IPS-18a (cell line): Measurements from ENCODE around the gene TMEM218.

Experiments
- H3K27ac ChIP-seq: one replicate; pipeline ENCODE4 v1.5.1; 2013; ENCODE audit warnings: low read length
- H3K27me3 ChIP-seq: one replicate; pipeline ENCODE4 v1.6.1; 2013; ENCODE audit warnings: mild to moderate bottlenecking, low read length; ENCODE audit not compliant: control insufficient read depth, insufficient read depth
- H3K36me3 ChIP-seq: one replicate; pipeline ENCODE4 v1.6.1; 2013; ENCODE audit warnings: low read depth, low read length; ENCODE audit not compliant: control insufficient read depth
- H3K4me1 ChIP-seq: one replicate; pipeline ENCODE4 v1.6.1; 2013; ENCODE audit warnings: low read depth, low read length; ENCODE audit not compliant: control insufficient read depth
- H3K4me3 ChIP-seq: one replicate; pipeline ENCODE4 v1.5.1; 2013; ENCODE audit warnings: low read length
- H3K9ac ChIP-seq: one replicate; pipeline ENCODE4 v1.6.1; 2013; ENCODE audit warnings: mild to moderate bottlenecking, low read length, moderate library complexity
- H3K9me3 ChIP-seq: one replicate; pipeline ENCODE4 v1.6.1; 2013; ENCODE audit warnings: low read depth, low read length; ENCODE audit not compliant: control insufficient read depth

TMEM218 gene

DNA sequence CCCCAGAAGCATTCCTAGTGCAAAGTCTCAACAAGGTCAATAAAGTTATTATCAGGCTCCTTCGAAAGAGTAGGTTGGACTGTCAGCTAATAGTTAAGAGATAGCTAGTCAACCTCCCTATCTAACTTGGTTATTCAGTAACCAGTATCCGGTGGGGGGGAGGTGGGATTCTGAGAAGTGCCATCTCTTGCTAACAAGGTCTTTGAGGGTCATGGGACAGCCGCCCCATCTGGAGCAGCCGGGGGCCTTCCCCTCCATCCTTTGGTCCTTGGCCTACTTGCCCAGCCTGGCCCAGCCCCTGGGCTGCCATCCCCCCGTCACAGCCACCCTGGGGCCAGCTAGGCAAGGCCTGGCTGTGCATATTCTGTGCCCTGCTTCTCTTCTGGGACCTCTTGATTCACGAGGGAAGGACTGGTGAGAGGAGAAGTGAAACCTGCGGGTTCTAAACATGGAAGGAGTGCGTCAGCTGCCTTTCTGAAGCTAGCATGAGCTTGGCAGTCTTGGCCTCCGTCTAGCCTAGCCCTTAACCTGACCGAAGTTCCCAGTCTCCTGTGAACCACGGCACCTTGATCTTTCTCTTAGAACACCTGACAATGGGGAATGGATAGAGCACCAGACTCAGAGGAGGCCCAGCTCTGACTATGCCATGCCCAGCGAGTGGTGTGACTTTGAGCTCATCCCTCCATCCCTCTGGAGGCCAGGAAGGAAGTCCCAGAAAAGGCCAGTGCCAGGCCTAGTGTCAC is 39.0 kb downstream of the TMEM218 start:
- no peak overlapping the region for H3K4me3 ChIP-seq

DNA sequence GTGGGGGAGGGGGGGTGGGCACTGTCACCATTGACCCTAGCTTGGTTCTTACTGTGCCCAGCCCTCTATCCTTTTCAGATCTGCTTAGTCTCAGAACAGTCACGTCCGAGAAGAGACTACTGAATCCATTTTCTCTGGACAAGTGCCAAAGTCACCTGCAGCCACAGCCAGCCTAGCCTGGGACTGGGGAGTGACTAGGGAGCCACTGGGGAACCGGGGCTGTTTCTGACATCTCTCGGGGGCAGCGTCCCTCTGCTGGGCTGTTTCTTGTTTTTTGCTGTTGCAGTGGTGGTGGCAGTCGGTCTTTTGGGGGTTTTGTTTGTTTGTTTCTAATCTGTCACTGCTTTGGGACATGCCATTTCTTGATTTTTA is 39.6 kb downstream of the TMEM218 start:
- H3K27me3 ChIP-seq: no peaks in the 10 kb centered on the region
- no peak overlapping the region for H3K4me3 ChIP-seq
- no peak overlapping the region for H3K27ac ChIP-seq
- H3K9ac ChIP-seq: no peak overlapping the region
- H3K4me1 ChIP-seq: peaks cover 13% of the 10 kb centered on the region
- H3K36me3 ChIP-seq: no peaks in the 10 kb centered on the region
- no peaks in the 10 kb centered on the region for H3K9me3 ChIP-seq

More for the DNA sequence above, 39.0 kb downstream of the TMEM218 start:
- Histone ChIP-seq H3K9ac (no peak overlapping the region), H3K27me3 (no peaks in the 10 kb centered on the region), H3K36me3 (no peaks in the 10 kb centered on the region), H3K27ac (no peak overlapping the region), H3K9me3 (no peaks in the 10 kb centered on the region), H3K4me1 (peaks cover 13% of the 10 kb centered on the region)

DNA sequence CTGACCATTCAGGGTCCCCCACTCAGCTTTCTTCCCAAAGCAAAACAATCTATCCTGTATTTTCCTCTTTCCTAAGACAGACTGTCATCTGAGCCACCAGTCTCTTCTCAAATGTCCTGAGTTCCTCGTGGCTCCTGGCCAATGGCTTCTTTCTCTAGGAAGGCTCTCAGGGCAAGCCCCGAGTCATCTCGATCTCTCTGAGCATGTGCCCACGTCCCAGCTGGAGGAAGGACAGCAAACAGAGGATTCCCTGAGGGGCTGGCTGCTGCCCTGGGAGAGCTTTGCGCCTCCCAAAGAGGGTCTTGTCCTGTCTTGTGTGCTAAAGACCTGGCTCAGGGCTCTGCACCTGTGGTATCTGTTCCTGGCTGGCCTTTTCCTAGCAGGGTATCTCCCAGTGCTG is 40.0 kb downstream of the TMEM218 start:
- H3K27me3 ChIP-seq: no peaks in the 10 kb centered on the region
- no peak overlapping the region for H3K9ac ChIP-seq
- H3K27ac ChIP-seq: no peak overlapping the region
- H3K4me3 ChIP-seq: no peak overlapping the region
- peaks cover 13% of the 10 kb centered on the region for H3K4me1 ChIP-seq
- no peaks in the 10 kb centered on the region for H3K9me3 ChIP-seq
- H3K36me3 ChIP-seq: no peaks in the 10 kb centered on the region

DNA sequence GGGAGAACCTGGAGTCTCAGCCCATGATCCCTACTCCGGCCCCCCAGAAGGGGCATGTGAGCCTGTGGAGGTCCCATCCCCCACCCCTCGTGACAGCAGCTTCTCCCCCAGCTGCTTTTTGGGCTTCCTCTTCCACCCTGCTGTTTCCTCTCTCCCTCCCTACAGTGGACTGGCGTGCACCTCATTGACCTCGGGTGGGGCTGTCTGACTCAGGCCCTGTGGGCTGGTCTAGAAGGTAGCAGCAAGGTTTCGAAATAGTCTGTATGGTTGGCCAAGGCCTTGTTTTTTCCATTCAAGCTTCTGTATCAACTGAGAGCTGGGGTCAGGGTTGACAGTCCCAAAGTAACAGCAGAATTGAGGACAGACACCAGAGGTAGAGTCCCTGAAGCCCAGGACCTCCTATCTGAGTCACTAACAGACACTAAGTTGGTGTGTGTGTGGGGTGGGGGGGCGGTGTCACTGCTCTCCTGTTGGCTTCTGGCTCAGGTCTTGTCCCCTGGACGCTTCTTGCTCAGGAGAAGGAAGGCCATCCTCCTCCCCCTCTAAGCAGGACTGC is 40.6 kb downstream of the TMEM218 start:
- no peak overlapping the region for H3K9ac ChIP-seq
- peaks cover 13% of the 10 kb centered on the region for H3K4me1 ChIP-seq
- no peak overlapping the region for H3K27ac ChIP-seq
- peaks cover under 1% of the 10 kb centered on the region for H3K27me3 ChIP-seq
- no peaks in the 10 kb centered on the region for H3K9me3 ChIP-seq
- H3K4me3 ChIP-seq: no peak overlapping the region
- no peaks in the 10 kb centered on the region for H3K36me3 ChIP-seq

GRCh38 chr11:125069796-125070195 is 41.6 kb downstream of the TMEM218 start:
- H3K4me3 ChIP-seq: no peak overlapping the region

DNA sequence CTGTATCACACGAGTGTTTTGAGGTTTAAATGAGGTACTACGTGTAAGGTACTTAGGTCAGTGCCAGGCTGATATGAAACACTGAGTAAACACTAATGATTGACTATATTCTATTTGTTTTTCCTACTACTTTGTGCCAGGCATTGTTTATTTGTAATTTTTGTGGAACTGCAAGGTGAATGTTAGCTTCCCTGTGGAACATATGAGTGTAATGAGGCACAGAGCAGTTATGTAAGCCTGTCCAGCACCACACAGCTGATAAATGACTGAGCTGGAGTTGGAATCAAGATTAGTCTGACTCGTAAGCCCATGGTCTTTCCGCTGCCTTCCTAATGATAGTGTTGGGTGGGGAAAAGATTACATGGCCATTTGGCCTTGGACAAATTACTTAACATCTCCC is 42.4 kb downstream of the TMEM218 start:
- Histone ChIP-seq H3K9me3 (no peaks in the 10 kb centered on the region), H3K4me3 (no peak overlapping the region), H3K9ac (no peak overlapping the region), H3K27ac (no peak overlapping the region), H3K27me3 (peaks cover 18% of the 10 kb centered on the region), H3K4me1 (peaks cover 13% of the 10 kb centered on the region), H3K36me3 (no peaks in the 10 kb centered on the region)

More at GRCh38 chr11:125069796-125070195, 41.6 kb downstream of the TMEM218 start:
- H3K9ac ChIP-seq: no peak overlapping the region
- H3K36me3 ChIP-seq: no peaks in the 10 kb centered on the region
- no peaks in the 10 kb centered on the region for H3K9me3 ChIP-seq
- peaks cover 10% of the 10 kb centered on the region for H3K27me3 ChIP-seq
- H3K4me1 ChIP-seq: peaks cover 13% of the 10 kb centered on the region
- H3K27ac ChIP-seq: no peak overlapping the region

- Histone ChIP-seq H3K4me1 (peaks cover 13% of the 10 kb centered on the region), H3K27me3 (peaks cover 25% of the 10 kb centered on the region), H3K27ac (no peak overlapping the region), H3K4me3 (no peak overlapping the region), H3K36me3 (no peaks in the 10 kb centered on the region), H3K9me3 (no peaks in the 10 kb centered on the region), H3K9ac (no peak overlapping the region)
Observed at GRCh38 chr11:125068368-125068767, 43.1 kb downstream of the TMEM218 start.

DNA sequence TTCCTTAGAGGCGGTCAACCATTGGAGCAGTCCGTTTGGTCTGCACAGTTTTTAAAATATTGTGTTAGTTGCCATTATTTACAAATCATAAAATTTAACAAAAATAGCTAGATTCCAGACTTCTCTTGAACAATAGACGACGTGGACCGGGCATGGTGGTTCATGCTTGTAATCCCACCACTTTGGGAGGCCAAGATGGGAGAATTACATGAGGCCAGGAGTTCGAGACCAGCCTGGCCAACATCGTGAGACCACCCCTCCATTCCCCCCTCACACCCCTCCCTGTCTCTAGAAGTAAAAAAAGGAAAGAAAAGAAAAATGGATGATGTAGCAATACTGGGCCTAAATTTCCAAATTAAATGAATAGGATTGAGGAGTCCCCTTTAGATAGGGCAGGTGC is 47.4 kb downstream of the TMEM218 start:
- no peaks in the 10 kb centered on the region for H3K36me3 ChIP-seq
- peaks cover 52% of the 10 kb centered on the region for H3K27me3 ChIP-seq
- H3K4me1 ChIP-seq: no peaks in the 10 kb centered on the region
- peak overlapping the region; percentile 63 for H3K4me3 ChIP-seq
- H3K27ac ChIP-seq: no peak overlapping the region
- no peaks in the 10 kb centered on the region for H3K9me3 ChIP-seq
- no peak overlapping the region for H3K9ac ChIP-seq

GRCh38 chr11:125063429-125064043 is 47.9 kb downstream of the TMEM218 start:
- no peak overlapping the region for H3K27ac ChIP-seq
- no peaks in the 10 kb centered on the region for H3K36me3 ChIP-seq
- no peak overlapping the region for H3K9ac ChIP-seq
- H3K27me3 ChIP-seq: peaks cover 52% of the 10 kb centered on the region
- peak overlapping the region; percentile 63 for H3K4me3 ChIP-seq
- no peaks in the 10 kb centered on the region for H3K4me1 ChIP-seq
- H3K9me3 ChIP-seq: no peaks in the 10 kb centered on the region

- H3K36me3 ChIP-seq: no peaks in the 10 kb centered on the region
- H3K27me3 ChIP-seq: peaks cover 52% of the 10 kb centered on the region
- H3K4me3 ChIP-seq: peak within 1 kb of the TSS; percentile 63
- H3K4me1 ChIP-seq: no peaks in the 10 kb centered on the region
- H3K27ac ChIP-seq: no peak within 1 kb of the TSS
- peak within 1 kb of the TSS; percentile 46 for H3K9ac ChIP-seq
- H3K9me3 ChIP-seq: no peaks in the 10 kb centered on the region
Observed at GRCh38 chr11:125062931-125063428, 48.4 kb downstream of the TMEM218 start, which contains the start of gene SLC37A2. SLC37A2 (plus strand) TSS chr11:125063305; CDS start chr11:125063368, 63 bp downstream.

DNA sequence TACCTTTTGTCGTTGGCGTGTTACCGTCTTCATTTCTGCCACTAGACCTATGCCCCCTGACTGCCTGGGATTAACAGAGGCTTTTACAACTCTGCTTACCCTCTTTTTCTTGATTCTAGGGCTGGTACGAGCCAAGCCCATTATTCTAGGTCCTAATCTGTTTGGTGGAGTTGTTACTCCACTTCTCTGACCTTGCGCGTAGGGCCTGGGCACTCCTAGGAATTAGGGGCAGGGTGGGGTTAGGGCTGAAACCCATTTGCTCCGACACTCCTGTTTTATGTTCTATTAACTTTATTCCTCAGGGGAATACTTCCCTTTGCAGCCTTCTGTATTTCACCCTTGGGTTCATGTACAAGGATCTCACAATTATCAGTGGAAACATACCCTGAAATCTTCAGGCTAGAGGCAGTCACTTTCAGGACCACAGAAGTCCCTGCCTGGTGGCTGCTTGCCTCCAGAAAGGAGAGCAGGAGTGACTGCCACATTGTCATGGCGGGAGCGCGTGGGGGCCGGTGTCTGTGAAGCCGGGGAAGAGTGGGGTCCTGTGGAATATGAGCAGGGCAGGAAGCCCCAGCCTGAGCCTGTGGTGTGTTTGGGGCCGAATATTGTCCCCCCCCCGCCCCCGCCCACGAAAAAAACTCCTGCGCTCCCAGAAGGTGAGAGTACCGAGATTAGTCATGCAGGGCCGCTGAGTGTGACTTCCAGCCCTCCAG is 49.1 kb downstream of the TMEM218 start:
- H3K27ac ChIP-seq: no peak overlapping the region
- no peaks in the 10 kb centered on the region for H3K9me3 ChIP-seq
- H3K9ac ChIP-seq: peak overlapping the region; percentile 46
- no peaks in the 10 kb centered on the region for H3K36me3 ChIP-seq
- peaks cover 52% of the 10 kb centered on the region for H3K27me3 ChIP-seq
- no peaks in the 10 kb centered on the region for H3K4me1 ChIP-seq
- peak overlapping the region; percentile 63 for H3K4me3 ChIP-seq
